Muscle layer of duodenum (tissue), 2 donors: ENCODE results near the gene FAM20C.

Source experiments
- H3K27ac ChIP-seq: one replicate; pipeline ENCODE4 v1.7.0; 2013; ENCODE audit warnings: mild to moderate bottlenecking, low read length
- H3K27me3 ChIP-seq: one replicate; pipeline ENCODE4 v1.7.0; 2013; ENCODE audit warnings: low read depth, mild to moderate bottlenecking, control low read depth, low read length
- H3K36me3 ChIP-seq, 2 donors: one replicate each; pipeline ENCODE4 v1.7.0; 2013; ENCODE audit warnings: low read length in 2 of 2, control low read depth in 1 of 2, mild to moderate bottlenecking in 1 of 2; ENCODE audit not compliant: insufficient read depth in 2 of 2, control insufficient read depth in 1 of 2
- H3K4me1 ChIP-seq, 2 donors: one replicate each; pipeline ENCODE4 v1.7.0; 2013; ENCODE audit warnings: low read length in 2 of 2, mild to moderate bottlenecking in 2 of 2, control low read depth in 1 of 2, moderate library complexity in 1 of 2; ENCODE audit not compliant: insufficient read depth in 2 of 2, control insufficient read depth in 1 of 2
- H3K4me3 ChIP-seq, 2 donors: one replicate each; pipeline ENCODE4 v1.7.0; 2013; ENCODE audit warnings: low read length in 2 of 2, low read depth in 1 of 2, mild to moderate bottlenecking in 1 of 2
- H3K9me3 ChIP-seq, 2 donors: one replicate each; pipeline ENCODE4 v1.7.0; 2013; ENCODE audit warnings: low read length in 2 of 2, control low read depth in 1 of 2, mild to moderate bottlenecking in 1 of 2; ENCODE audit not compliant: control insufficient read depth in 1 of 2
- donor health status: healthy.

FAM20C gene

GRCh38 chr7:209416-209815, 17.0 kb downstream of the FAM20C start:
- Histone ChIP-seq H3K27ac (no peak overlapping the region), H3K4me1 (peaks cover 0 to 10% of the 10 kb centered on the region in 2 donors), H3K4me3 (no peak overlapping the region), H3K27me3 (no peaks in the 10 kb centered on the region), H3K9me3 (no peaks in the 10 kb centered on the region), H3K36me3 (peaks cover 24 to 52% of the 10 kb centered on the region in 2 donors)

- H3K9me3 ChIP-seq: no peaks in the 10 kb centered on the region
- H3K27ac ChIP-seq: no peak overlapping the region
- no peaks in the 10 kb centered on the region for H3K27me3 ChIP-seq
- H3K36me3 ChIP-seq: peaks cover 24 to 48% of the 10 kb centered on the region in 2 donors
- H3K4me3 ChIP-seq: no peak overlapping the region
- peaks cover 0 to 15% of the 10 kb centered on the region in 2 donors for H3K4me1 ChIP-seq
Measured at GRCh38 chr7:209906-210305, 17.5 kb downstream of the FAM20C start.

- Histone ChIP-seq H3K4me3 (no peak overlapping the region), H3K4me1 (peaks cover 0 to 17% of the 10 kb centered on the region in 2 donors), H3K27ac (no peak overlapping the region), H3K27me3 (no peaks in the 10 kb centered on the region), H3K9me3 (no peaks in the 10 kb centered on the region), H3K36me3 (peaks cover 24 to 43% of the 10 kb centered on the region in 2 donors)
Measured at GRCh38 chr7:210401-210925, 18.1 kb downstream of the FAM20C start.

- H3K27ac ChIP-seq: no peak overlapping the region
- H3K4me3 ChIP-seq: no peak overlapping the region
- no peaks in the 10 kb centered on the region for H3K27me3 ChIP-seq
- peaks cover 24 to 37% of the 10 kb centered on the region in 2 donors for H3K36me3 ChIP-seq
- H3K9me3 ChIP-seq: no peaks in the 10 kb centered on the region
- peaks cover 0 to 17% of the 10 kb centered on the region in 2 donors for H3K4me1 ChIP-seq
Measured at GRCh38 chr7:211033-211714, 18.8 kb downstream of the FAM20C start.

GRCh38 chr7:211715-212058, 19.3 kb downstream of the FAM20C start:
- Histone ChIP-seq H3K4me1 (peaks cover 0 to 17% of the 10 kb centered on the region in 2 donors), H3K27ac (no peak overlapping the region), H3K4me3 (no peak overlapping the region), H3K36me3 (peaks cover 24 to 33% of the 10 kb centered on the region in 2 donors), H3K27me3 (no peaks in the 10 kb centered on the region), H3K9me3 (no peaks in the 10 kb centered on the region)

- Histone ChIP-seq H3K36me3 (peaks cover 24 to 33% of the 10 kb centered on the region in 2 donors), H3K4me1 (peaks cover 0 to 21% of the 10 kb centered on the region in 2 donors), H3K4me3 (no peak overlapping the region), H3K27ac (no peak overlapping the region), H3K27me3 (no peaks in the 10 kb centered on the region), H3K9me3 (no peaks in the 10 kb centered on the region)
Measured at GRCh38 chr7:212754-213153, 20.4 kb downstream of the FAM20C start.

GRCh38 chr7:213324-213993, 21.1 kb downstream of the FAM20C start:
- Histone ChIP-seq H3K9me3 (no peaks in the 10 kb centered on the region), H3K36me3 (peaks cover 19 to 33% of the 10 kb centered on the region in 2 donors), H3K4me1 (peaks cover 0 to 18% of the 10 kb centered on the region in 2 donors), H3K27ac (no peak overlapping the region), H3K27me3 (no peaks in the 10 kb centered on the region), H3K4me3 (no peak overlapping the region)

- Histone ChIP-seq H3K27me3 (no peaks in the 10 kb centered on the region), H3K9me3 (no peaks in the 10 kb centered on the region), H3K27ac (no peak overlapping the region), H3K4me3 (no peak overlapping the region), H3K36me3 (peaks cover 15 to 27% of the 10 kb centered on the region in 2 donors), H3K4me1 (peaks cover 0 to 22% of the 10 kb centered on the region in 2 donors)
Measured at GRCh38 chr7:214410-215212, 22.2 kb downstream of the FAM20C start.

- no peak overlapping the region for H3K27ac ChIP-seq
- no peak overlapping the region for H3K4me3 ChIP-seq
- no peaks in the 10 kb centered on the region for H3K9me3 ChIP-seq
- H3K27me3 ChIP-seq: no peaks in the 10 kb centered on the region
- H3K4me1 ChIP-seq: peaks cover 0 to 30% of the 10 kb centered on the region in 2 donors
- peaks cover 16 to 20% of the 10 kb centered on the region in 2 donors for H3K36me3 ChIP-seq
Measured at GRCh38 chr7:216360-217300, 24.3 kb downstream of the FAM20C start.

- H3K4me1 ChIP-seq: peaks cover 0 to 30% of the 10 kb centered on the region in 2 donors
- peaks cover 12 to 14% of the 10 kb centered on the region in 2 donors for H3K36me3 ChIP-seq
- H3K27ac ChIP-seq: no peak overlapping the region
- H3K27me3 ChIP-seq: no peaks in the 10 kb centered on the region
- no peak overlapping the region for H3K4me3 ChIP-seq
- H3K9me3 ChIP-seq: no peaks in the 10 kb centered on the region
Measured at GRCh38 chr7:217781-218180, 25.4 kb downstream of the FAM20C start.
